GM10266 (cell line): Measurements from ENCODE around the gene ARL15.
A peak's percentile ranks its signal among the peaks of the same experiment; 100 is the strongest.

ENCODE experiments used
- DNase-seq: peaks from one replicate; pipeline ENCODE4 v3.0.0; 2012; ENCODE audit errors: extremely low spot score
- TF ChIP-seq, protein P1 (sequence below): IDR thresholded peaks from 2 replicates; pipeline ENCODE4 v1.5.1; 2012; ENCODE audit warnings: mild to moderate bottlenecking, low read depth; ENCODE audit not compliant: control insufficient read depth, insufficient read depth; ENCODE audit errors: missing control alignments

The ARL15 gene

DNA sequence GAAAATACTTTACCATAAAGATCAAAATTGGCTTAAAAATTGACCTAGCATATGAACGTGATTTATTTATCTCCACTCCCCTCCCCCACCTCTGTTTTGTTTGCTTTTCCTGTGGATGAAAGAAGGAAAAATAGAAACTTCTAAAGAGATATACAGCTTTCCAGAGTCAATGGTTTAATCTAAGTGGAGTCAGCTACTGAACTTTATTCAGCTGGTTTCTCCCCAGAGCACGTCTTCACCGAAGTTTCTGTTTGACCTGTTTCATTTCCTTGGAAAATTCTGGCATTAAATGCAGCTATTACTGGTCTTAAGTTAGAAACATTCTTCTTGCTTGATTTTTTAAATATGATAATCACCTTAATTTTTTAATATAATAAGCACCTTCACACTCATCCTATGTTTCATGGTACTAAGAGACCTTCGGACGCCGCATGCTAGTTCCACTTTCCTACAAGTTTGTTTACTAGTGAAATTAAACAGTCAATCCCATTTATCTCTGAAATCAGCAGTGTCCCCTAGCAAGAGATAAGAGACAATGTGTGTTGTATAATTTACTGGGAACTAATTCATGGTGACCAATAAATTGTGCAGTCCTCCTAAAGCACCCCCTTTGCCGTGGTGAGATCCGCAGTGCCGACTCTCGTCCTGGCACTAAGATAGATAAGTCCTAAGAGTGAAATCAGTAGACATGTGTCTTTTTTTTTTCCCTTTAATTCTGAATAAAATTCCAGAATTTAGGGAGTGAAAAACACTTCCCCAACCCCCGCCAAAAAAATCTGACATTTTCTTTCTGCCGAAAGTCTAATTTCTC is 89.9 kb downstream of the ARL15 start:
- DNase-seq = no peak
- TF ChIP-seq, protein P1, sequence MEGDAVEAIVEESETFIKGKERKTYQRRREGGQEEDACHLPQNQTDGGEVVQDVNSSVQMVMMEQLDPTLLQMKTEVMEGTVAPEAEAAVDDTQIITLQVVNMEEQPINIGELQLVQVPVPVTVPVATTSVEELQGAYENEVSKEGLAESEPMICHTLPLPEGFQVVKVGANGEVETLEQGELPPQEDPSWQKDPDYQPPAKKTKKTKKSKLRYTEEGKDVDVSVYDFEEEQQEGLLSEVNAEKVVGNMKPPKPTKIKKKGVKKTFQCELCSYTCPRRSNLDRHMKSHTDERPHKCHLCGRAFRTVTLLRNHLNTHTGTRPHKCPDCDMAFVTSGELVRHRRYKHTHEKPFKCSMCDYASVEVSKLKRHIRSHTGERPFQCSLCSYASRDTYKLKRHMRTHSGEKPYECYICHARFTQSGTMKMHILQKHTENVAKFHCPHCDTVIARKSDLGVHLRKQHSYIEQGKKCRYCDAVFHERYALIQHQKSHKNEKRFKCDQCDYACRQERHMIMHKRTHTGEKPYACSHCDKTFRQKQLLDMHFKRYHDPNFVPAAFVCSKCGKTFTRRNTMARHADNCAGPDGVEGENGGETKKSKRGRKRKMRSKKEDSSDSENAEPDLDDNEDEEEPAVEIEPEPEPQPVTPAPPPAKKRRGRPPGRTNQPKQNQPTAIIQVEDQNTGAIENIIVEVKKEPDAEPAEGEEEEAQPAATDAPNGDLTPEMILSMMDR = no peak

DNA sequence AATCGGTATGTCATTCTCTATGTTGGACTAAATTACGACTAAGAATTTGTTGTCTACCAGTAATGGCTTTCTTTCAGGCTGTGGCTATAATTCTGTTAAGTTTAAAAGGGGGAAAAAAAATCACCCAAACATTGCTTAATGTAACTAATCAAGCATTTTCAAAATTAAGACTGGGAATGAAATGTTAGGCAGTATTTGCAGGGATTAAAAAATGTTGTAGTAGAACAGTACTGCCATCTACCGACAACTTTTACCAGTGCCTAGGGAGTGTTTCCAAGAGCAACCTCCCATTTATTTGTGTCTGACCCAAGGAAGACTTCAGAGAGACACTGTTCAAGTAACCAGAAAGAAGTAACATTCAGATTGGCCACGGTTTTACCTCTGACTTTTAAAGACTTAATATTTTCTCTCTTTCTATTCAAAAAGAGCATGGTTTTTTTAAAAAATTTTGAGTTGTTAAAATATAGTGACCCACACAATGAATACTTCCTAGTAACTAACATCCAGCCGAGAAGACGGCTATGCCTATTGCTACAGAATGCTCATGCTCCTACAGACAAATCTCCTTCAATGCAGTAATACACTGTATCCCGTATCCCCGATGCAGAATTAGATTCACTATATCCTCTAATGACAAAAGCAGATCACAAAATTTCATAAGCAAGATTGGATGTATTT is 92.4 kb downstream of the ARL15 start:
- DNase-seq = peak; percentile 19
- TF ChIP-seq, protein P1 = peak; percentile 64

- TF ChIP-seq, protein P1 = no peak
- no peak for DNase-seq
These were observed 95.1 kb downstream of the ARL15 start for GRCh38 chr5:54215233-54215736.

- no peak for DNase-seq
- TF ChIP-seq, protein P1 = no peak
These were observed 95.7 kb downstream of the ARL15 start for GRCh38 chr5:54214722-54215121.

GRCh38 chr5:54212331-54212730 is 98.0 kb downstream of the ARL15 start:
- TF ChIP-seq, protein P1 = no peak
- no peak for DNase-seq

GRCh38 chr5:54211912-54212311 is 98.5 kb downstream of the ARL15 start:
- DNase-seq = no peak

More at GRCh38 chr5:54211912-54212311, 98.5 kb downstream of the ARL15 start:
- TF ChIP-seq, protein P1 = no peak
